Upper lobe of left lung (tissue), 6 donors: ENCODE data around the gene PAX5. TPM values are rescaled to one million over a fixed set of nuclear protein-coding genes. Genes with fewer than 3 reads are reported as not detected.
A peak's percentile ranks its signal among the peaks of the same experiment; 100 is the strongest.

Experiments used
- ATAC-seq, 2 donors: fragments of 200-7000 bp; cut with Tn5 transposase; one replicate each; pipeline ENCODE4 v1.9.1; 2022; ENCODE audit warnings: mild to moderate bottlenecking in 2 of 2, moderate library complexity in 2 of 2; ENCODE audit not compliant: low FRiP score in 2 of 2
- DNase-seq, 2 donors: peaks; one replicate each; pipeline ENCODE4 v3.0.0-alpha.2; 2019 to 2020
- H3K27ac ChIP-seq, 4 donors: fragments of 200-600 bp; sonication (generic); one replicate each; pipeline ENCODE4 v1.5.1; 2016 to 2019
- H3K27me3 ChIP-seq, 4 donors: fragments of 200-600 bp; sonication (generic); one replicate each; pipeline ENCODE4 v1.5.1; 2017 to 2019
- H3K36me3 ChIP-seq, 4 donors: fragments of 200-600 bp; sonication (generic); one replicate each; pipeline ENCODE4 v1.5.1; 2016 to 2019
- H3K4me1 ChIP-seq, 4 donors: fragments of 200-600 bp; sonication (generic); one replicate each; pipeline ENCODE4 v1.5.1; 2018 to 2019
- H3K4me3 ChIP-seq, 4 donors: fragments of 200-600 bp; sonication (generic); one replicate each; pipeline ENCODE4 v1.5.1; 2017 to 2019; ENCODE audit warnings: mild to moderate bottlenecking in 2 of 4, moderate library complexity in 1 of 4
- H3K9me3 ChIP-seq, 4 donors: fragments of 200-600 bp; sonication (generic); one replicate each; pipeline ENCODE4 v1.5.1; 2018 to 2019
- EP300 ChIP-seq, 4 donors: sonication (generic); formaldehyde crosslinking; IDR thresholded peaks; one replicate each; pipeline ENCODE4 v1.5.1; 2017; ENCODE audit warnings: antibody characterized with exemption in 4 of 4, control low read depth in 2 of 4
- POLR2A ChIP-seq, 4 donors: fragments of 450-650 bp; IDR thresholded peaks; one replicate each; pipeline ENCODE4 v1.5.1; 2016 to 2017; ENCODE audit warnings: antibody characterized with exemption in 4 of 4, mild to moderate bottlenecking in 2 of 4
- POLR2AphosphoS5 ChIP-seq, 2 donors: sonication (generic); formaldehyde crosslinking; IDR thresholded peaks; one replicate each; pipeline ENCODE4 v1.5.1; 2017; ENCODE audit warnings: antibody characterized with exemption in 2 of 2
- WGBS, 2 donors: methylation state at CpG; one replicate each; pipeline ENCODE4 v1.1.5; 2017 to 2018; 5-methylcytosine and 5-hydroxymethylcytosine counted together
- total RNA-seq, 6 donors: library from RNA; depleted of rRNA in 4 of 6; stranded (reverse); fragments of >200 nt in 4 of 6; gene quantifications; one replicate each; pipeline versions ENCODE4 v1.1.0 to v1.2.1, GENCODE V29; 2016 to 2021
- TF ChIP-seq, protein P1 (sequence below), 6 experiments: fragments of 450-650 bp in 4 of 6; fragments of 200-600 bp in 2 of 6; sonication (generic) in 2 of 6; IDR thresholded peaks; one replicate each; pipeline ENCODE4 v1.5.1; 2016 to 2019; ENCODE audit warnings: antibody characterized with exemption in 6 of 6
- donor health status: DM: no; HTN: no; CAD: no; lungs with moderate emphysema.
- donor health status: DM: no; HTN: yes; CAD: no; lungs with severe emphysema.

PAX5 gene
- total RNA-seq, 6 donors from 2014 or later = under 0.01 to 0.64 (median 0.43) TPM; not detected in 1

DNA sequence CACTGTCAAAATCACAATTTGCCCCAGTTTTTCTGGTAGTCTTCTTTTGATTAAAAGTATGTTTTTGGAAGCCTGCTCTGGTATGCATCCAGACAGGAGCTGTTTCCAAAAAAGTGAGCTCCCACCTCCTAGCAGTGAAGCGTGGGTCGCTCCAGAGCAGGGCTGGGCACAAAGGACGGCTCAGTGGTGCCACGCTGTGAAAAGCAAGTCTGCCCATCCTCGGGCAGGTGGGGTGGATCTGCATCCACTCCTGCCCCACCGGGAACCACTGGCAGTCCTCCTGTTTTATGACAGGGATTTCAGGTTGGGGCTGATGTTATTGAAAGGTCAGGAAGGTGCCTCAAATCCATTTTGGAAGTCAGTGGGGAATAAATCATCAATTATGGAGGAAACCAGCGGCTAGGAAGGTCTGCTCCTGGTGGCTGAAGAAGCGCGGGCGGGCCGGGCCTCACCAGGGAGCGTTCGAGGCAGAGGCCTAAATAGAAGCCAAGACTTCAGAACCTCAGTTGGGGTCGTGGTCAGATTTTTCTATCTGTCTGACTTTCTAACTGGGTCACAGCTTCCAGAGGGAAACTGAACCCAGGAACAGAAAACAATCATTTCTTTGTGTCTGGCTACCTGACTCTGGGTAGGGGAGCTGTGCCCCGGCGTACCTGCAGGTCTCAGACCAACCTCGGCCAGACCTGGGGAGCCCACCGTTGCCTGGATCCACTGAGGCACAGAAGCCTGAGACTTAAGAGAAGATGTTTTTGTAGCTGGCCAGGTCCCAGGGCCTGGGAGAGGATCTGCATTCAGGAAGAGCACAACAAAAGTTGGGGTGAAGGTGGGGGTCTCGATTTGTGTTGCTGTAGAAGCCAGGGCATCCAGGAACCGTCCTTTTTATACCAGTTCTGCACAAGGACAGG, 168.1 kb downstream of the PAX5 start:
- DNase-seq (peak in 1 of 2 donors; percentile 75), ATAC-seq (no peak)
- TF ChIP-seq POLR2AphosphoS5 (IDR thresholded peaks at IDR 0.05) = no peak
- TF ChIP-seq POLR2A (IDR thresholded peaks at IDR 0.05) = no peak
- no peak for TF ChIP-seq EP300 (IDR thresholded peaks at IDR 0.05)
- TF ChIP-seq, protein P1, sequence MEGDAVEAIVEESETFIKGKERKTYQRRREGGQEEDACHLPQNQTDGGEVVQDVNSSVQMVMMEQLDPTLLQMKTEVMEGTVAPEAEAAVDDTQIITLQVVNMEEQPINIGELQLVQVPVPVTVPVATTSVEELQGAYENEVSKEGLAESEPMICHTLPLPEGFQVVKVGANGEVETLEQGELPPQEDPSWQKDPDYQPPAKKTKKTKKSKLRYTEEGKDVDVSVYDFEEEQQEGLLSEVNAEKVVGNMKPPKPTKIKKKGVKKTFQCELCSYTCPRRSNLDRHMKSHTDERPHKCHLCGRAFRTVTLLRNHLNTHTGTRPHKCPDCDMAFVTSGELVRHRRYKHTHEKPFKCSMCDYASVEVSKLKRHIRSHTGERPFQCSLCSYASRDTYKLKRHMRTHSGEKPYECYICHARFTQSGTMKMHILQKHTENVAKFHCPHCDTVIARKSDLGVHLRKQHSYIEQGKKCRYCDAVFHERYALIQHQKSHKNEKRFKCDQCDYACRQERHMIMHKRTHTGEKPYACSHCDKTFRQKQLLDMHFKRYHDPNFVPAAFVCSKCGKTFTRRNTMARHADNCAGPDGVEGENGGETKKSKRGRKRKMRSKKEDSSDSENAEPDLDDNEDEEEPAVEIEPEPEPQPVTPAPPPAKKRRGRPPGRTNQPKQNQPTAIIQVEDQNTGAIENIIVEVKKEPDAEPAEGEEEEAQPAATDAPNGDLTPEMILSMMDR (IDR thresholded peaks at IDR 0.05) = no peak
- no peak overlapping the region for H3K27ac ChIP-seq
- 87 to 94% methylated on average over 14 to 20 of the region's 20 CpGs for WGBS, 2 donors
- no peaks in the 10 kb centered on the region for H3K9me3 ChIP-seq
- no peaks in the 10 kb centered on the region for H3K27me3 ChIP-seq
- peaks cover 0 to 4% (median 0%) of the 10 kb centered on the region in 4 donors for H3K4me1 ChIP-seq
- no peak overlapping the region for H3K4me3 ChIP-seq
- H3K36me3 ChIP-seq = no peaks in the 10 kb centered on the region

GRCh38 chr9:36864491-36865410, 169.3 kb downstream of the PAX5 start:
- DNase-seq (peak in 1 of 2 donors; percentile 72), ATAC-seq (no peak)
- TF ChIP-seq, protein P1 (IDR thresholded peaks at IDR 0.05) = no peak
- TF ChIP-seq POLR2AphosphoS5 (IDR thresholded peaks at IDR 0.05) (no peak), EP300 (IDR thresholded peaks at IDR 0.05) (no peak), POLR2A (IDR thresholded peaks at IDR 0.05) (no peak)
- Histone ChIP-seq H3K27ac (no peak overlapping the region), H3K4me3 (no peak overlapping the region), H3K27me3 (no peaks in the 10 kb centered on the region), H3K4me1 (peaks cover 0 to 4% (median 0%) of the 10 kb centered on the region in 4 donors), H3K36me3 (no peaks in the 10 kb centered on the region), H3K9me3 (no peaks in the 10 kb centered on the region)
- WGBS, 2 donors = 75 to 76% methylated on average over 18 to 24 of the region's 31 CpGs

- Histone ChIP-seq H3K36me3 (no peaks in the 10 kb centered on the region), H3K27me3 (no peaks in the 10 kb centered on the region), H3K4me3 (no peak overlapping the region), H3K9me3 (no peaks in the 10 kb centered on the region), H3K4me1 (no peaks in the 10 kb centered on the region), H3K27ac (no peak overlapping the region)
- no peak for TF ChIP-seq POLR2A (IDR thresholded peaks at IDR 0.05)
- TF ChIP-seq EP300 (IDR thresholded peaks at IDR 0.05) = no peak
- TF ChIP-seq, protein P1 (IDR thresholded peaks at IDR 0.05) = peak in 3 of 6 experiments; percentile 30 to 36 (median 33)
- TF ChIP-seq POLR2AphosphoS5 (IDR thresholded peaks at IDR 0.05) = no peak
- peak; percentile 5 to 26 for DNase-seq
- peak in 1 of 2 donors; percentile 46 for ATAC-seq
- WGBS, 2 donors = 50 to 58% methylated on average over 11 to 21 of the region's 21 CpGs
These were observed 171.6 kb downstream of the PAX5 start for GRCh38 chr9:36862206-36863145.

DNA sequence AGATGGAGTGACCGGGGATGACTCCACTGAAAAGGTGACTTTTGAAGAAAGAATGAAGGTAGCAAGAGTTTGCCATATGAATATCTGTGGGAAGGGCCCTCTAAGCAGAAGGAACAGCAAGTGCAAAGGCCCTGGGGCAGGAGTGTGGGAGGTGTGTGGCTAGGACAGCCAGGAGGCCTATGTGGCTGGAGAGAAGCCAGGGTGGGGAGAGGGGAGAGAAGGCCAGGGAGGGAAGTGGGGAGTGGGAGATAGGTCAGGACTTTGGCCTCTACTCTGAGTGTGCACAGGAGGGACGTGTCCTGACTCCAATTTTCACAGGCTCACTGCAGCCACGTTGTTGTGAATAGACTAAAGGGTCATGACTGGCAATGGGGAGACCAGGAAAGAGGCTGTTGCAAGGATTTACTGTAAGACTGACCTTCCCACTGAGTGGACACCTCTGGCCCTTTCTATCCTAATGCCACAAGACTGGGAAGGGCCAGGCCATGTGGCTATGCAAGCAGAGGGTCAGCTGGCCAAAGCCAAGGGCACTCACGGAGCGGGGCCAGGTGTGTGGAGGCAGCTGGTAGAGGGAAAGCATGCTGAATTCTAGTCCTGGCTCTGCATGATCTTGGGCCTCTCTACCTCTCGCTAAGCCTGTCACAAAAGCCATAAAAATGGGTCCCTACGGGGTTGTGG, 172.4 kb downstream of the PAX5 start:
- H3K4me3 ChIP-seq = no peak overlapping the region
- H3K27ac ChIP-seq = no peak overlapping the region
- TF ChIP-seq POLR2A (IDR thresholded peaks at IDR 0.05) (no peak), POLR2AphosphoS5 (IDR thresholded peaks at IDR 0.05) (no peak), EP300 (IDR thresholded peaks at IDR 0.05) (no peak)
- no peaks in the 10 kb centered on the region for H3K36me3 ChIP-seq
- no peak for DNase-seq
- no peaks in the 10 kb centered on the region for H3K9me3 ChIP-seq
- H3K27me3 ChIP-seq = no peaks in the 10 kb centered on the region
- H3K4me1 ChIP-seq = no peaks in the 10 kb centered on the region
- ATAC-seq = no peak
- 70 to 76% methylated on average over 7 of the region's 7 CpGs for WGBS, 2 donors
